Right lobe of liver (tissue), 6 donors: Measurements from ENCODE around the gene JAZF1. TPM values are rescaled to one million over a fixed set of nuclear protein-coding genes. Genes with fewer than 3 reads are reported as not detected.

Source experiments
- ATAC-seq, 4 donors: fragments of 200-7000 bp; cut with Tn5 transposase; one replicate each; pipeline ENCODE4 v1.9.1; 2020; ENCODE audit warnings: mild to moderate bottlenecking in 4 of 4, moderate library complexity in 4 of 4
- DNase-seq, 3 donors: peaks; one replicate each; pipeline ENCODE4 v3.0.0-alpha.2; 2020
- H3K27ac ChIP-seq, 3 donors: fragments of 200-600 bp; one replicate each; pipeline ENCODE4 v1.8.0; 2022
- H3K27me3 ChIP-seq, 2 donors: fragments of 200-600 bp; one replicate each; pipeline ENCODE4 v1.8.0; 2022
- H3K36me3 ChIP-seq, 4 donors: fragments of 200-600 bp; sonication (generic) in 1 of 4; one replicate each; pipeline versions ENCODE4 v1.5.1 to v1.8.0; 2017 to 2022; ENCODE audit warnings: control low read depth in 1 of 4
- H3K4me1 ChIP-seq, 4 donors: fragments of 200-600 bp; sonication (generic) in 1 of 4; one replicate each; pipeline versions ENCODE4 v1.5.1 to v1.8.0; 2017 to 2022; ENCODE audit warnings: control low read depth in 1 of 4
- H3K4me3 ChIP-seq, 3 donors: fragments of 200-600 bp; one replicate each; pipeline ENCODE4 v1.8.0; 2022
- H3K9me3 ChIP-seq, 4 donors: fragments of 200-600 bp; sonication (generic) in 1 of 4; one replicate each; pipeline versions ENCODE4 v1.5.1 to v1.8.0; 2017 to 2022; ENCODE audit warnings: control low read depth in 1 of 4
- CTCF ChIP-seq, 4 donors: fragments of 200-600 bp in 3 of 4; fragments of 450-650 bp in 1 of 4; IDR thresholded peaks; one replicate each; pipeline versions ENCODE4 v1.5.1 to v1.8.0; 2016 to 2022; ENCODE audit warnings: antibody characterized with exemption in 4 of 4, mild to moderate bottlenecking in 2 of 4
- POLR2A ChIP-seq: fragments of 450-650 bp; IDR thresholded peaks from one replicate; pipeline ENCODE4 v1.6.1; 2017; ENCODE audit warnings: antibody characterized with exemption, mild to moderate bottlenecking
- WGBS: methylation state at CpG from one replicate; pipeline ENCODE4 v1.1.6; 2018; ENCODE audit warnings: low coverage, low lambda C conversion rate; ENCODE audit not compliant: insufficient coverage; ENCODE audit errors: missing lambda C conversion rate; 5-methylcytosine and 5-hydroxymethylcytosine counted together
- intact Hi-C, 2 donors: fragments of 100-400 bp; cut with DNase I; formaldehyde crosslinking; loops; one replicate each; pipeline versions ENCODE4 v1.11.2 to v1.14.1; 2022
- total RNA-seq, 6 experiments: library from RNA; depleted of rRNA in 2 of 6; stranded (reverse); fragments of >200 nt in 2 of 6; fragmentation: NEBNext Ultra II Directional in 3 of 6; extraction: Animal tissue kit (Norgen Biotek cat#: 25700) in 3 of 6; gene quantifications; one replicate each; pipeline versions ENCODE4 v1.1.0 to v1.2.4, GENCODE V29; 2016 to 2023
- donor health status: DM: no; HTN: yes; CAD: no.
- donor health status: DM: no; HTN: no; CAD: no.
- donor health status: DM: no; HTN: no; CAD: no.
- donor health status: DM: no; HTN: yes; CAD: no.
- donor health status: DM: no; HTN: yes; CAD: no.

The JAZF1 gene
- total RNA-seq, 6 experiments from 2014 or later: 4.8 to 20.9 (median 6.9) TPM

- DNase-seq (no peak), ATAC-seq (no peak)
- H3K36me3 ChIP-seq: peaks cover 0 to 10% (median 0%) of the 10 kb centered on the region in 4 donors
- TF ChIP-seq CTCF (IDR thresholded peaks at IDR 0.05) (no peak), POLR2A (no peak)
- no peaks in the 10 kb centered on the region for H3K27me3 ChIP-seq
- H3K9me3 ChIP-seq: no peaks in the 10 kb centered on the region
- intact Hi-C loops: no loop called here
- WGBS: 81% methylated on average over 2 of the region's 2 CpGs
- H3K4me1 ChIP-seq: no peaks in the 10 kb centered on the region
- no peak overlapping the region for H3K27ac ChIP-seq
- H3K4me3 ChIP-seq: no peak overlapping the region
Measured at GRCh38 chr7:27825891-27826290, 354.7 kb downstream of the JAZF1 start.

DNA sequence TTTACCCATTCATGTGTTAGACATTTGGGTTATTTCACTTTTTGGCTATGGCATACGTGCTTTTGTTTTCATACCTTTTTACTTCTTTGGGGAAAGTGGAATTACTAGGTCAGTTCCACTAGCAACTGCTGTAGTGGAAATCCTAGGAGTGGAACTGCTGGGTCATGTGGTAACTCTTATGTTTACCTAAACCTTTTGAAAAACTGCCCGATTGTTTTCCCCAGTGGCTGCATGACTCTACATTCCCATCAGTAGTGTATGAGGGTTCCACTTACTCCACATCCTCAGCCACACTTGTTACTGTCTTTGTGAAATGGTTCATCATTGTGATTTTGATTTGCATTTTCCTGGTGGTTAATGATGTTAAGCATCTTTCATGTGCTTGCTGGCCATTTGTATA, 358.4 kb downstream of the JAZF1 start:
- 43% methylated on average over 2 of the region's 2 CpGs for WGBS
- H3K4me1 ChIP-seq: no peaks in the 10 kb centered on the region
- no peaks in the 10 kb centered on the region for H3K9me3 ChIP-seq
- H3K27me3 ChIP-seq: no peaks in the 10 kb centered on the region
- TF ChIP-seq CTCF (IDR thresholded peaks at IDR 0.05) (no peak), POLR2A (no peak)
- intact Hi-C loops: no loop called here
- no peak overlapping the region for H3K27ac ChIP-seq
- peak in 3 of 4 donors; percentile 22 to 39 (median 38) for ATAC-seq
- H3K4me3 ChIP-seq: no peak overlapping the region
- no peak for DNase-seq
- H3K36me3 ChIP-seq: peaks cover 0 to 7% (median 0%) of the 10 kb centered on the region in 4 donors

GRCh38 chr7:27812706-27813105, 367.9 kb downstream of the JAZF1 start:
- WGBS: 94% methylated on average over 2 of the region's 2 CpGs
- TF ChIP-seq CTCF (IDR thresholded peaks at IDR 0.05): no peak
- no peak for TF ChIP-seq POLR2A
- Histone ChIP-seq H3K4me1 (no peaks in the 10 kb centered on the region), H3K4me3 (no peak overlapping the region), H3K27ac (no peak overlapping the region), H3K9me3 (no peaks in the 10 kb centered on the region), H3K36me3 (peaks cover 0 to 18% (median 10%) of the 10 kb centered on the region in 4 donors), H3K27me3 (no peaks in the 10 kb centered on the region)
- intact Hi-C loops: no loop called here
- DNase-seq (no peak), ATAC-seq (no peak)

DNA sequence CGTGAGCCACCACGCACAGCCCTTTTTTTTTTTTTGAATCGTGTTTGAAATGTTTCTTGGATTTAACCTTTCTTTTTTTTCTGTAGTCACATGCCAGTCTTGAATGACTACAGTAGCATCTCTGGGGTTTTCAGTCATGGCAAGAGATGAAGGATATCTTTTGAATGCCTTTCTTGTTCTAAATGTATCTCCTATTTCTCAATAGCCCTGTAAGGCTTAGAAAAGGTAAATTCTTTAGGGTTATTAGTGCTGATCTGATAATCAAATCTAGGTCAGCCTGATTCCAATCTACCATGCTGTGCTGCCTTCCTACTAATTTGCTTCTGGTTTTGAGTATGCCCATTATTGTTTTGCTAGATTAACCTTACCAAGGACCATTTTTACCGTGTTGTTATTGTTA, 370.4 kb downstream of the JAZF1 start:
- 93% methylated on average over 4 of the region's 4 CpGs for WGBS

More for the DNA sequence above, 370.4 kb downstream of the JAZF1 start:
- no peaks in the 10 kb centered on the region for H3K9me3 ChIP-seq
- ATAC-seq: no peak
- TF ChIP-seq CTCF (IDR thresholded peaks at IDR 0.05): no peak
- no peak for TF ChIP-seq POLR2A
- intact Hi-C loops: no loop called here
- DNase-seq: no peak
- H3K27ac ChIP-seq: no peak overlapping the region
- peaks cover 0 to 5% (median 0%) of the 10 kb centered on the region in 4 donors for H3K36me3 ChIP-seq
- no peaks in the 10 kb centered on the region for H3K4me1 ChIP-seq
- H3K4me3 ChIP-seq: no peak overlapping the region
- no peaks in the 10 kb centered on the region for H3K27me3 ChIP-seq
